AG04450 (cell line): ENCODE data around the gene NOD1. TPM values are rescaled to one million over a fixed set of nuclear protein-coding genes. Genes with fewer than 3 reads are reported as not detected.
A peak's percentile ranks its signal among the peaks of the same experiment; 100 is the strongest.

Experiments used
- CTCF ChIA-PET: fragments of 300-600, 350-600 bp; formaldehyde crosslinking; extraction: SDS; loops from one replicate; lab custom pipeline; 2022; ENCODE audit warnings: antibody characterized with exemption, inconsistent platforms; lab: Charles Lee
- POLR2A ChIA-PET: fragments of 350-600 bp; formaldehyde crosslinking; extraction: SDS; loops from one replicate; lab custom pipeline; 2021; ENCODE audit warnings: antibody characterized with exemption, inconsistent platforms; lab: Yijun Ruan, JAX
- DNase-seq: peaks from one replicate; pipeline ENCODE4 v3.0.0-alpha.2; 2011; ENCODE audit warnings: low read depth, low spot score
- H3K27ac ChIP-seq: one replicate; pipeline ENCODE4 v1.5.1; 2012; ENCODE audit warnings: low read depth, low read length, control low read depth
- H3K27me3 ChIP-seq: one replicate; pipeline ENCODE4 v1.6.0; 2012; ENCODE audit warnings: low read length; ENCODE audit not compliant: control insufficient read depth, insufficient read depth
- H3K4me3 ChIP-seq: 2 replicates; pipeline ENCODE4 v1.5.1; 2011; ENCODE audit warnings: mild to moderate bottlenecking, low read depth, low read length, control low read depth
- H3K9me3 ChIP-seq: 2 replicates; pipeline ENCODE4 v1.5.1; 2012; ENCODE audit warnings: low read length; ENCODE audit not compliant: control insufficient read depth, insufficient read depth
- polyA plus RNA-seq: library from polyadenylated mRNA; depleted of rRNA; stranded (reverse); fragments of >200 nt; gene quantifications from 2 replicates; pipeline ENCODE4 v1.2.3, GENCODE V29; 2011
- TF ChIP-seq, protein P1 (sequence below): IDR thresholded peaks from 2 replicates; pipeline ENCODE4 v1.5.1; 2011; ENCODE audit warnings: low read depth, low read length, control low read depth, inconsistent platforms

Gene NOD1
- polyA plus RNA-seq, 1 experiment, result 3.3 TPM

DNA sequence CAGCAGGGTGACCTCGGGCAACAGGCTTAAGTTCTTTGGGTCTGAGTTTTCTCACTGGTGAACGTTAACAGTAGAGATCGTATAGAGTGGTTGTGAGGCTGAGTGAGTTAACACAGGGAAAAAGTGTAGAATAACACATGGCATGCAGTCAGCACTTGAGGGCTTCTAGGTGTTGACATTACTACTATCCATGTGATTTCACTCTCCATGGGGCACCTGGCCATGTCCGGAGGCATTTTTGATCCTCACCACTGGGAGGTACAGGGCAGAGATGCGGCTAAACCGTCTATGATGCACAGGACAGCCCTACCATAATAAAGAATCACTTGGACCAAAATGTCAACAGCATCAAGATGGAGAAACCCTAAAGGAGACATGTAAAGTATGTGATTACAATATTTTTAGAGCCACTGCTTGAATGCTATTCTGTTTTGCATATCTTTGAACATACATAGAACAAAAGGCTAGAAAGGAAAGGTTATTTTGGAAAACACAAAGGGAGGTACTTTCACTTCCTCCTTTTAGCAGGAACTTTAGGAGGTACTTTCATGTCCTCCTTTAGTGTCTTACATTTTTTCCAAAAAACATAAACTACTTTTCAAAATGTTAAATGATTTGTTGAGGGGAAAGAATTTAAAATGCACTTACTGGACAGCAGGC is 44.3 kb downstream of the NOD1 start:
- Histone ChIP-seq H3K27me3 (no peaks in the 10 kb centered on the region), H3K9me3 (no peaks in the 10 kb centered on the region; the same call in 1 of the 2 replicates), H3K27ac (no peak overlapping the region), H3K4me3 (no peak overlapping the region)
- ChIA-PET CTCF (no interaction called here), POLR2A (no interaction called here)
- DNase-seq, result no peak
- TF ChIP-seq, protein P1, sequence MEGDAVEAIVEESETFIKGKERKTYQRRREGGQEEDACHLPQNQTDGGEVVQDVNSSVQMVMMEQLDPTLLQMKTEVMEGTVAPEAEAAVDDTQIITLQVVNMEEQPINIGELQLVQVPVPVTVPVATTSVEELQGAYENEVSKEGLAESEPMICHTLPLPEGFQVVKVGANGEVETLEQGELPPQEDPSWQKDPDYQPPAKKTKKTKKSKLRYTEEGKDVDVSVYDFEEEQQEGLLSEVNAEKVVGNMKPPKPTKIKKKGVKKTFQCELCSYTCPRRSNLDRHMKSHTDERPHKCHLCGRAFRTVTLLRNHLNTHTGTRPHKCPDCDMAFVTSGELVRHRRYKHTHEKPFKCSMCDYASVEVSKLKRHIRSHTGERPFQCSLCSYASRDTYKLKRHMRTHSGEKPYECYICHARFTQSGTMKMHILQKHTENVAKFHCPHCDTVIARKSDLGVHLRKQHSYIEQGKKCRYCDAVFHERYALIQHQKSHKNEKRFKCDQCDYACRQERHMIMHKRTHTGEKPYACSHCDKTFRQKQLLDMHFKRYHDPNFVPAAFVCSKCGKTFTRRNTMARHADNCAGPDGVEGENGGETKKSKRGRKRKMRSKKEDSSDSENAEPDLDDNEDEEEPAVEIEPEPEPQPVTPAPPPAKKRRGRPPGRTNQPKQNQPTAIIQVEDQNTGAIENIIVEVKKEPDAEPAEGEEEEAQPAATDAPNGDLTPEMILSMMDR, result no peak

DNA sequence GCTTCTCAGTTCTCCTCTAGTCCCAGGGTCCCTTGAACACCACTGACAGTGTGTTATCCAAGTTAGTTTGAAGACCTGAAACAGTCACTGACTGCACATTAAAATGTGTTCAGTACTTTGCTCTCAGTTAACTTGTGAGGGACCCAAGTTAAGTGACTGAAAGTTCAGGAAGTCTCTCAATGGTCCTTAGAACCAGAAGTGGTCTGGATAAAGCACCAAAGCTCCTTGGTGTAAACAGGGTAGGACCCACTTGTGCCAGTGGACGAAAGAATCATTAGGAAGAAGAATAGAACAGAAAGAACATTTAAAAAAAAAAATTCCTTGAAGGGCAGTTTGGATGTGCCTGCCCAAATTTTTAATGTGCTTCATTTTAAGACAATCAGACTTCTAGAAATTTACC is 45.1 kb downstream of the NOD1 start:
- POLR2A ChIA-PET, result no interaction called here
- Histone ChIP-seq H3K4me3 (no peak overlapping the region), H3K9me3 (no peaks in the 10 kb centered on the region; the same call in 1 of the 2 replicates), H3K27ac (no peak overlapping the region), H3K27me3 (no peaks in the 10 kb centered on the region)
- DNase-seq, result no peak
- TF ChIP-seq, protein P1, result no peak
- CTCF ChIA-PET, result interaction anchor here (1.0 kb wide), 1 partner anchor 36 kb away, joined by 3 read pairs; no protein-coding TSS in a partner anchor

DNA sequence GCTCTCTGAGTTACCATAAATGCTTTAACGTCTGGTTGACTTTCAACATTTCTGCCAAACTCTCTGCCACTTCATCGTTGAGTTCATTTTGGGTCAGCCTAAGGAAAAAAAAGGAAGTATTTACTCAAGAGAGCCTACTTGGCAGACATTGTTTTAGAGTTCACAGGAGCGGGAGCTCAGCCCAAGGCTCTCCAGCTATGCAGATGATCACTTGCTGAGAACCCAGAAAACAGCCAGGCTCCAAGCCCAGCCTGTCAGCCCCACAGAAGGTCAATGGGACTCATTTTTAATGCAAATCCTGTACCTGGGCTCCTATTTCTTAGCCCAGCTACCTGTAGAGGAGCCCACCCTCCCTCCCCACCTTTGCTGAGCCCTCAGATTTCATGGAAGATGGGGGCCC is 45.5 kb downstream of the NOD1 start:
- H3K27ac ChIP-seq, result peak overlapping the region; percentile 31
- CTCF ChIA-PET, result interaction anchor here (1.0 kb wide), 1 partner anchor 36 kb away, joined by 3 read pairs; no protein-coding TSS in a partner anchor
- no peak overlapping the region for H3K4me3 ChIP-seq
- POLR2A ChIA-PET, result no interaction called here
- DNase-seq, result peak; percentile 27
- H3K9me3 ChIP-seq, result no peaks in the 10 kb centered on the region; the same call in 1 of the 2 replicates
- H3K27me3 ChIP-seq, result no peaks in the 10 kb centered on the region
- TF ChIP-seq, protein P1, result no peak

DNA sequence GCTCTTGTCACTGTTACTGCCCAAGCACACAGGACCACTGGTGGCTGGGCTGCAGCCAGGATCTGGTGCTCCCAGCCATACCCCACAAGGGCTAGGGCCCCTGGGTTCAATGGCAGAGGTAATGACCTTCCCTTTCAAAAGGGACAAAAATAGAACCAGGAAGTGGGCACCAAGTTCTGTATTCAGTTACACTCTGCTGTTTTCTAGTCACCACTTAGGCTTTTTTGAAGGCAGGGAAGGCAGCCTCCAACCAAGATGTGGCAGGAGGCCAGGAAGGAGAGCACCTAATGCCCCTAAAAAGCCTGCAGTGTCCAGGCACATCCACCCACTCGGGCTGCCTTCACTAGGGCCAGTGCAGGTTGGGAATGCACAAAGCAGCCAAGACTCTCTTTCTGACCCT is 47.8 kb downstream of the NOD1 start:
- no peaks in the 10 kb centered on the region for H3K9me3 ChIP-seq
- H3K27ac ChIP-seq, result no peak overlapping the region
- no peak overlapping the region for H3K4me3 ChIP-seq
- TF ChIP-seq, protein P1, result no peak
- no peaks in the 10 kb centered on the region for H3K27me3 ChIP-seq
- ChIA-PET POLR2A (no interaction called here), CTCF (interaction anchor here (1.7 kb wide), 1 partner anchor 133 kb away, joined by 9 read pairs; no protein-coding TSS in a partner anchor)
- no peak for DNase-seq

DNA sequence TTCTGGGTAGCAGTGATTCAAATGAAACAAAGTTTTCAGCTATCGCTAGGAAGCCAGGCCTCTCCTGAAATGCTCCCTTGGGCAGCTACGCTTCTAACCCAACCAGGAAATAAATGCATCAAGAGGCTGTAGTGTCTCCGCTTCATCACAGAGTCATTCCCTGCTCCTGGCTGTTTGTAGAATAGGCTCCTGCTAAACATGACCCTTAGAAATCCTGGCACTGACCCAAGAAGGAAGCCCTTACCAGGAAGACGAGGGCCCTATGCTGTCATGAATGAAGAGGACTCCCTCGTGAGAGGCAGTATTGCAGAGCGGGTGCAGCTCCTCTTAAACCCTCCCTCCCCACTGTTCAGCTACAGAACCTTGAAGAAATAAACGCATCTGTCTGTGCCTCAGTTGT is 48.3 kb downstream of the NOD1 start:
- Histone ChIP-seq H3K9me3 (no peaks in the 10 kb centered on the region), H3K4me3 (no peak overlapping the region), H3K27ac (no peak overlapping the region), H3K27me3 (no peaks in the 10 kb centered on the region)
- POLR2A ChIA-PET, result no interaction called here
- DNase-seq, result no peak
- CTCF ChIA-PET, result interaction anchor here (1.7 kb wide), 1 partner anchor 134 kb away, joined by 9 read pairs; no protein-coding TSS in a partner anchor
- TF ChIP-seq, protein P1, result no peak
